Activated CD8-positive, alpha-beta memory T cell treated with anti-CD3 and anti-CD28 coated beads for 4 hours (primary cell): ENCODE measurements around the gene PKD2L1.
A peak's percentile ranks its signal among the peaks of the same experiment; 100 is the strongest.
"Not testable (repeated sequence)": the region's sequence is repeated elsewhere in the genome, so short reads cannot be mapped to it uniquely, and the experiment has no call there.

Experiments used
- DNase-seq, 2 donors: peaks; one replicate each; pipeline ENCODE4 v3.0.0-alpha.2; 2020; ENCODE audit warnings: low read depth in 2 of 2

PKD2L1 gene

DNA sequence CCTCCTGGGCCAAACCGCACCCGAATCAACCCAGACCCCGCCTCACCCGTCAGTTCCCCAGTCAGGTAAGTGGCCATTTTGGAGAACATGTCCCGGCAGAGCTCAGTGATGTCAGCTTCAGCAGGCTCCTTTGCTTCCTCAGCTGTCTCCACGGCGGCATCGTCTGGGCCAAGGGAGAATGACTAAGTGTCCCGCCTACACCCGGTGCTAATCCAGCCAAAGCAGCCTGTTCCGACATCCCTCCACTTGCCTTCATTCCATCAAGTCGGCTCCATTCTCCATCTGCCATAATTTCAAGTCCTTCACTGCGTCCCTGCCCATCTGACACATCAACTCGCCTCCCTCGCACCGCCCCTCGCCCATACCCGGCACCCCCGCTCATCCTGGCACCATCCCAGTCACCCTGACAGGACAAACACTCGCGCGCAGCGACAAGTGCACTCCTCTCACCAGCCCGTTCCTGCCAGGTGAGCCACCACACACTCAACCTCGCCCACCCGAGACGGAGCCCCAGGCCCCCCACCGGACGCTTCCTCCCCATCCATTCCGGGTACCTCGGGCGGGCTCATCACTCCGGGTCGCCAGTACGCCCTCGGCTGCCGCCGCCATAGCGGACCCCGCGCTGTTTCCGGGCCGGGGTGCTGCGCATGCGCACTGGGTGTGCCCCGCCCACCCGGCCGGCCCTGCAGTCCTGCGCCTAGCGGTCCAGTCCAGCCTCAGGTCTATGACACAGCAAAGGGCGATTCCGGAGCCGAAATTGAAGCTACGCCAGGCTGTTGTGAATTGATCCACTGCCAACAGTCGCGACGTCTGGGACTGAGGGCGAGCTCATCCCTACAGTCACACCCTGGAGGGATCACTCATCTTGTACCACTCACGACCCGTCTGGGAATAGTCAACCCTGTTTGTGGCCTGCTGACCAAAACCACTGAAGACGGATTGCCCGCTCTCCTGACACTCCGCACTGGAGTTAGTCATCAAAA lies 43.7 kb downstream of the PKD2L1 start, which contains the start of gene BLOC1S2:
Gene BLOC1S2 (minus strand): TSS at position 630 of the 983 bp plus-strand sequence. CDS start 21 bp downstream, at position 609.
- peak; percentile 70 to 72 for DNase-seq

DNA sequence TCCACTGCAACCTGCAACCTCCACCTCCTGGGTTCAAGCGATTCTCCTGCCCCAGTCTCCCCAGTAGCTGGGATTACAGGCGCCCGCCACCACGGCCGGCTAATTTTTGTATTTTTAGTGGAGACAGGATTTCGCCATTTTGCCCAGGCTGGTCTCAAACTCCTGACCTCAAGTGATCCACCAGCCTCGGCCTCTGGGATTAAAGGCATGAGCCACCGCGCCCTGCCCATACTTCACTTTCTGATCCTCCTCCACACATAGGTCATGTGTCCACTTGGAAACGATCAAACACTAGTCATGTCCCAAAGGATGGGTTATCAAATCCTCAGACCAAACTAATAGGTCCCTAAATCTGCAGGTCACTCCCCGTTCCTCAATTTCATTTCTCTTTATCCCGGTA lies 44.7 kb downstream of the PKD2L1 start:
- DNase-seq = not testable (repeated sequence)

DNA sequence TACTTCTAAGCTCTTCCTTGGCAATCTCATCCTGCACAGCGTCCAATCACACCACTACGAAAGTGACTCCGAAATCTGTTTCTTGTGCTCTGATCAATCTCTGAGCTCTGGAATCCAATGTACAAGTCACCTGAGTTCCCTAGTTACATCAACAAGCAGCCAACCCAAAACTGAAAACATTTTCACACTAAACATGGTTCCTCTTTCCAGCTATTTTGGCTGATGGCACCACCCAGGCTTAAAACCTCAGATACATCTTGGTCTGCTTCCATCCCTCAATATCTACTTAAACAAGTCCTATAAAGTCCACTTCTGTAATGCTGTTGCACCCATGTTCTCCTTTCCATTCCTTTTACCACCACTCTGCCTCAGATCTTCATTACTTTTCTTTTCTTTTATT lies 47.1 kb downstream of the PKD2L1 start:
- DNase-seq = no peak

DNA sequence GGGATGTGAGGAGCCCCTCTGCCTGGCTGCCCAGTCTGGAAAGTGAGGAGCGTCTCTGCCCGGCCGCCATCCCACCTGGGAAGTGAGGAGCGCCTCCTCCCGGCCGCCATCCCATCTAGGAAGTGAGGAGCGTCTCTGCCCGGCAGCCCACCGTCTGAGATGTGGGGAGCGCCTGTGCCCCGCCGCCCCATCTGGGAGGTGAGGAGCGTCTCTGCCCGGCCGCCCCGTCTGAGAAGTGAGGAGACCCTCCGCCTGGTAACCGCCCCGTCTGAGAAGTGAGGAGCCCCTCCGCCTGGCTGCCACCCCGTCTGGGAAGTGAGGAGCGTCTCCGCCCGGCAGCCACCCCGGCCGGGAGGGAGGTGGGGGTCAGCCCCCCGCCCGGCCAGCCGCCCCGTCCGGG lies 53.1 kb downstream of the PKD2L1 start:
- not testable (repeated sequence) for DNase-seq

- peak; percentile 38 to 42 for DNase-seq
These were observed 62.6 kb downstream of the PKD2L1 start, which contains the start of gene CWF19L1 for GRCh38 chr10:100267239-100268104. TSS of gene CWF19L1 (minus strand) at chr10:100267638. CDS start at chr10:100267593, 45 bp downstream.

DNA sequence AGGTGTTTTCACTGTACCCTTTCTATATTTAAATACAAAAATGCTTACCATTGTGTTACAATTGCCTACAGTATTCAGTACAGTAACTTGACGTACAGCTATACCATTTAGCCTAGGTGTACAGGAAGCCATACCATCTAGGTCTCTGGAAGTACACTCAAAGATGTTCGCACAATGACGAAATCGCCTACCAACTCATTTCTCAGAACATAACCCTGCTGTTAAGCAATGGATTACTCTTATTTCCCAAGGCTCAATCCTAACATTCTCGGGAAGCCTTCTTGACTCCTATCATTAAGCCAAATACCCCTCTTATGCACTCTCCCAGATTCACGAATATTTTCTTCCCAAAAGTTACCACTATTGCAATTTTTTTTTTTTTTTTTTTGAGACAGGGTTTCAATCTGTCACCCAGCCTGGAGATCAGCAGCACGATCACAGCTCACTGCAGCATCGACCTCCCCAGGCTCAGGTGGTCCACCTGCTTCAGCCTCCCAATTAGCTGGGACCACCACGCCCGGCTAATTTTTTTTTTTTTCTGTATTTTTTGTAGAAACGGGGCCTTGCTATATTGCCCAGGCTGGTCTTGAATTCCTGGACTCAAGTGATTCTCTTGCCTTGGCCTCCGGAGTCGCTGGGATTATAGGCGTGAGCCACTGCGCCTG lies 64.1 kb downstream of the PKD2L1 start:
- no peak for DNase-seq

- DNase-seq = no peak
These were observed 75.8 kb downstream of the PKD2L1 start for GRCh38 chr10:100254191-100254590.

DNA sequence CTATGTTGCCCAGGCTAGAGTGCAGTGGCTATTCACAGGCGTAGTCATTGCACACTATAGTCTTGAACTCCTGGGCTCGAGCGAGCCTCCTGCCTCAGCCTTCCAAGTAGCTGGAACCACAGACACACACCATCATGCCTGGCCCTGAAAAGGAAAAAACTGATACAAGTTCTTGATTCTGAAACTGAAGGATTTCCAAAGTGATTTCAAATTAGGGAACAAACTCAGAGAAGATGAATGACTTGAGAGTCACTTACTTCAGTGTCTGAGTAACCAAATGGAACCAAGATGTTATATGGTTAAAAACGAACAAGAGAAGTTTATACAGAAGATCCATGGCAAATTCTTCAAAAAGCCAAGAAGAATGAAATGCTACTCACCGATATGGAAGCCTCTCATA lies 77.0 kb downstream of the PKD2L1 start:
- no peak for DNase-seq

GRCh38 chr10:100248820-100249219 lies 81.2 kb downstream of the PKD2L1 start:
- DNase-seq = no peak

DNA sequence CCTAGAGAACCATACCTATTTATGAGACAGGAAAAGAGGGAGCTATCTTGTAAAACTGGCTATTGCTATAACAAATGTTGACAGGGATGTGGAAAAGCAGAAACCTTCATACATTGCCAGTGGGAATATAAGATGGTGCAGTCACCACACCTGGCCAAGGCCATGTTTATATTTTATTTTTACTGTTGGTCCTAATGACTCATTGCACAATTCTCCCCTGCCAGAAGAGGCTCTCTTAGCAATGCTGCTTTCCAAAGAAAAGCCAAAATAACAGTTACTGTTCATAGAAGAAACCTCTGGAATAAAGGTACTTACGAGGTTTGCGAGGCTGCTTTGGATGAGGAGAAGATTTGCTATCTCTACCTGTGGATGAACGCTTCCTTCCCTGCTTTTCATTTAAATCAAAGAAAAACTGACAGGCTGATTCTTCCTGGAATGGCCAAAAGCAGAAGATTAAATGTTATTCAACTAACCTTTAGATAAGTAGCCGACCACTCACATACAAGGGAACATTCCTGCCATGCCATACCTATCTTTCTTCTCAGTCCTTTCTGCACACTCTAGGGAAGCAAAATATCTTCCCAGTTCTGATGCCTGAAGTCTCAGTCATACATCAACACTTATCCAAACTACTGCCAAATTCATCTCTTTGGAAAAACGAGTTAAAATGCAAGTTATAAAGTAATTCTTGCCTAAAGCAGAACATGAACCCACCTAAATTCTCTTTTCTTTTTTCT lies 84.4 kb downstream of the PKD2L1 start:
- DNase-seq = no peak

DNA sequence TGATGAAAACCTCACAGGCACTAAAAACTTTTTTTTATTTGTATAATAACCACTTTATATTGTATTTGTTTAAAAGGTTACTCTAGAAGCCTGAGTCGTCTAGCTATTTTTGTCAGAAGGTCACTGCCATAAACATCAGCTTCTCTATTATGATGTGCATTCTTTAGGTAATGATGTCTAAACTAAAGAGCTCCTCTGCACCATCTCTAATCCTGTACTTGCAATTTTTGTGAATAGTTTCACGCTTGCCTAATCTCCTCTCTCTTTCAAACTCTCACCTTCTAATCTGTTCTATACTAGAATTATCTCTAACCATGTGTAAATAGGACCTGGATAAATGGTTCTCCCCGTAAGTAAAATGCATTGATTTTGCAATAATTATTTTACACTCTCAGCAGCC lies 90.2 kb downstream of the PKD2L1 start:
- no peak for DNase-seq

GRCh38 chr10:100238429-100238828 lies 91.6 kb downstream of the PKD2L1 start:
- DNase-seq = no peak
